ENCODE measurements around the gene RBM41. TPM values are rescaled to one million over a fixed set of nuclear protein-coding genes. Genes with fewer than 3 reads are reported as not detected.

RBM41 gene
- polyA plus RNA-seq, 1 donor, result 8.9 TPM

GRCh38 chrX:107025545-107025944 lies 93.1 kb downstream of the RBM41 start:
- no peak for DNase-seq

- DNase-seq, result peak; percentile 51
Measured at GRCh38 chrX:107014936-107015335, 103.7 kb downstream of the RBM41 start.

Other genes with a start within 250 kb of the RBM41 start
- not detected for gene RIPPLY1, start 215.5 kb downstream of the RBM41 start, polyA plus RNA-seq (ENCODE audit: insufficient read length)
- 0.48 TPM for gene CLDN2, start 198.4 kb downstream of the RBM41 start, polyA plus RNA-seq (ENCODE audit: insufficient read length)
- 35.6 TPM for gene MORC4, start 118.6 kb downstream of the RBM41 start, polyA plus RNA-seq (ENCODE audit: insufficient read length)
- gene NUP62CL, start 87.6 kb upstream of the RBM41 start, polyA plus RNA-seq (ENCODE audit: insufficient read length), result 0.98 TPM
- gene DNAAF6, start 87.8 kb upstream of the RBM41 start, polyA plus RNA-seq (ENCODE audit: insufficient read length), result not detected

All from hindlimb muscle (tissue), 1 donor.